Measurements from ENCODE around the gene RRP15.

Gene RRP15

DNA sequence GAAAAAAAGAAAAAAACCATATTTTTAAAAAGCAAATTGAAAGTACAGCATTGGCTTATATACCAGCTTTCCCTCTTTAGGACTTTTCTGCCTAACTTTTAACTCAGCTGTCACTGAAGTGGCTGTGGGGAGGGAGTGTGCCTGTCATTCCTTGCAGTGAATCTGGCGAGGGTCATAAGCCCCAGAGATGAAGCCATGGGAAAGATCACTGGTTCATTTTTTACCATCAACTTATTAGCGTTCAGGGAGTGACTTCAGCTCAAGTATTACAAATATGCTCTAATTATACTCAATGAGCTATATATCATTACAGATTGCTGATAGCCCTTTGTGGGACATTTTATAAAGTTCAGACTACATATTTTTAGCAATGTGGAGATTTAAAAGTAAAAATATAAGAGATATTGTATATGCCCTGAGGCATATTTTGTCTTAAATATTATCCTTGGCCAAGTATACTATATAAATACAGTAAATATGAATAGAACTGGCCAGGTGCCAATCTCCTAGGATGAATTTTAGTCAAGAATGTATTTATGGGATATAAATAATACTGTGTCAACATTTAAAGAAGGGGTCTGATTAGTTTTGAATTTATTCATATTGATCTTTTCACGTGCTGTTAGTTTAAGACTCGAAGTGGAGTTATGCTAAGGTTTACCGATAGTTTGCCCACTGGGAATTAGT is 64.4 kb downstream of the RRP15 start:
- peaks cover 52% of the 10 kb centered on the region for H3K4me1 Mint-ChIP-seq

DNA sequence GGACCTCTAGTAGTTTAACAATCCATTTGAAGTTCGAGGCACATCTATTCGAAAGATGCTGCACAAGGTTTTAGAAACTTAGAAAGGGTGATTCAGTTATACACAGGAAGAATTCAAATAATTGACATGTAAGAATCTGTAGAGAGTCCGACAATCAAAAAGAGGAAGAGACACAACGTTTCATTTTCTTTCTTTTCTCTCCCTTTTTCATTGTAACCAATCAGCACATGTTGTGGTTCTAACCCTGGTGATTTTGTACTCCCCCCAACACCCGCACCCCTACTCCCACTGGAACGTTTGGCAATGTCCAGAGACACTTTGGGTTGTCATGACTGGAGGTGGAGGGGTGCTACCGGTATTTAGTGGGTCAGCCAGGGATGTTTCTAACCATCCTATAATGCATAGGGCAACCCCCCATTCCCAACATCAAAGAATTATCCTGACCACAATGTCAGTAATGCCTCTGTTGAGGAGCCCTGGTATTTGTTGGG is 65.0 kb downstream of the RRP15 start:
- DNase-seq = no peak
- H3K9me3 Mint-ChIP-seq = no peaks in the 10 kb centered on the region
- no peak overlapping the region for H3K27ac Mint-ChIP-seq
- H3K4me3 Mint-ChIP-seq = no peak overlapping the region
- peaks cover 5% of the 10 kb centered on the region for H3K36me3 Mint-ChIP-seq (ENCODE audit: low read depth)
- H3K27me3 Mint-ChIP-seq (ENCODE audit: low read depth, poor library complexity) = peaks cover 3% of the 10 kb centered on the region
- H3K4me1 Mint-ChIP-seq = peaks cover 58% of the 10 kb centered on the region
- TF ChIP-seq CTCF (IDR thresholded peaks at IDR 0.05) = no peak

More for the DNA sequence above, 64.4 kb downstream of the RRP15 start:
- no peak for DNase-seq
- H3K36me3 Mint-ChIP-seq (ENCODE audit: low read depth) = peaks cover 5% of the 10 kb centered on the region
- no peak for TF ChIP-seq CTCF (IDR thresholded peaks at IDR 0.05)
- no peak overlapping the region for H3K27ac Mint-ChIP-seq
- H3K4me3 Mint-ChIP-seq = peak overlapping the region; percentile 58
- H3K27me3 Mint-ChIP-seq (ENCODE audit: low read depth, poor library complexity) = peaks cover 3% of the 10 kb centered on the region
- no peaks in the 10 kb centered on the region for H3K9me3 Mint-ChIP-seq

GRCh38 chr1:218350801-218351266 is 65.7 kb downstream of the RRP15 start:
- peaks cover 5% of the 10 kb centered on the region for H3K36me3 Mint-ChIP-seq (ENCODE audit: low read depth)

GRCh38 chr1:218351391-218352074 is 66.4 kb downstream of the RRP15 start:
- no peak for DNase-seq
- H3K4me3 Mint-ChIP-seq = no peak overlapping the region
- H3K27me3 Mint-ChIP-seq (ENCODE audit: low read depth, poor library complexity) = peaks cover 3% of the 10 kb centered on the region
- H3K36me3 Mint-ChIP-seq (ENCODE audit: low read depth) = peaks cover 5% of the 10 kb centered on the region
- no peak for TF ChIP-seq CTCF (IDR thresholded peaks at IDR 0.05)
- no peak overlapping the region for H3K27ac Mint-ChIP-seq
- H3K4me1 Mint-ChIP-seq = peaks cover 62% of the 10 kb centered on the region
- no peaks in the 10 kb centered on the region for H3K9me3 Mint-ChIP-seq

More at GRCh38 chr1:218350801-218351266, 65.7 kb downstream of the RRP15 start:
- DNase-seq = no peak
- Mint-ChIP-seq H3K4me1 (peaks cover 66% of the 10 kb centered on the region), H3K27ac (peak overlapping the region; percentile 22), H3K9me3 (no peaks in the 10 kb centered on the region), H3K27me3 (ENCODE audit: low read depth, poor library complexity) (peaks cover 3% of the 10 kb centered on the region), H3K4me3 (no peak overlapping the region)
- no peak for TF ChIP-seq CTCF (IDR thresholded peaks at IDR 0.05)

DNA sequence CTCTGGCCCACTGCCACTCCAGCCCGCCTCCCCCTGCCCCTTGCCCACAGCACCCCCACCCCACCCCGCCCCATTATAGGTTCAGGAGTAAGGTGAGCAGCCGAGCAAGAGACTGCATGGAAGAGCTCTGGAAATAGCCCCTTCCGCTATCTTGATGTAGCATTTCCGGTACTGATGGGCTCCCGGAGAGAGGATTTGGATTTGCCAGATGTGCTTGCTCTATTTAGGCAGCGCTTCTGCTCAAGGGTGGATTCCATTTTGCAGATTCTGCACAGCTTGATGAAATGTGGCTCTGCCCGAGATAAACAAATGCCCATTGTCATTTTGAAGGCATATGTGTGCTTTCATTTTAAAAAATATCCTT is 67.0 kb downstream of the RRP15 start:
- H3K4me3 Mint-ChIP-seq = no peak overlapping the region
- H3K36me3 Mint-ChIP-seq (ENCODE audit: low read depth) = peaks cover 5% of the 10 kb centered on the region
- H3K4me1 Mint-ChIP-seq = peaks cover 57% of the 10 kb centered on the region
- DNase-seq = no peak
- H3K27me3 Mint-ChIP-seq (ENCODE audit: low read depth, poor library complexity) = peaks cover 2% of the 10 kb centered on the region
- H3K27ac Mint-ChIP-seq = no peak overlapping the region
- no peak for TF ChIP-seq CTCF (IDR thresholded peaks at IDR 0.05)
- H3K9me3 Mint-ChIP-seq = no peaks in the 10 kb centered on the region

Measured in nephron progenitor cell (in vitro differentiated cells).